Breast epithelium (tissue), 4 donors: ENCODE measurements around the gene SYVN1. TPM values are rescaled to one million over a fixed set of nuclear protein-coding genes. Genes with fewer than 3 reads are reported as not detected.

ENCODE experiments used
- DNase-seq, 2 donors: peaks; one replicate each; pipeline ENCODE4 v3.0.0-alpha.2; 2019; ENCODE audit warnings: low spot score in 2 of 2
- H3K27ac ChIP-seq, 2 donors: fragments of 200-600 bp; sonication (generic) in 1 of 2; one replicate each; pipeline ENCODE4 v1.5.1; 2016 to 2019; ENCODE audit warnings: mild to moderate bottlenecking in 1 of 2
- H3K27me3 ChIP-seq, 2 donors: fragments of 200-600 bp; sonication (generic) in 1 of 2; one replicate each; pipeline versions ENCODE4 v1.5.1 to v1.6.0; 2017 to 2019; ENCODE audit warnings: control low read depth in 1 of 2, mild to moderate bottlenecking in 1 of 2
- H3K36me3 ChIP-seq: fragments of 200-600 bp; one replicate; pipeline ENCODE4 v1.5.1; 2019
- H3K4me1 ChIP-seq, 2 donors: fragments of 200-600 bp; sonication (generic); one replicate each; pipeline ENCODE4 v1.5.1; 2016 to 2019; ENCODE audit warnings: control low read depth in 1 of 2
- H3K4me3 ChIP-seq, 3 donors: fragments of 200-600 bp; sonication (generic); 1 replicate in 2 of 3; 2 replicates in 1 of 3; pipeline ENCODE4 v1.5.1; 2016 to 2019; ENCODE audit warnings: mild to moderate bottlenecking in 3 of 3, moderate library complexity in 2 of 3
- H3K9me3 ChIP-seq, 2 donors: fragments of 200-600 bp; sonication (generic) in 1 of 2; one replicate each; pipeline ENCODE4 v1.5.1; 2016 to 2019; ENCODE audit warnings: control low read depth in 1 of 2
- POLR2A ChIP-seq: fragments of 450-650 bp; IDR thresholded peaks from one replicate; pipeline ENCODE4 v1.6.1; 2016; ENCODE audit warnings: antibody characterized with exemption, mild to moderate bottlenecking, moderate library complexity
- POLR2AphosphoS5 ChIP-seq, 3 donors: sonication (generic); formaldehyde crosslinking; IDR thresholded peaks; one replicate each; pipeline ENCODE4 v1.6.1; 2017; ENCODE audit warnings: antibody characterized with exemption in 3 of 3
- intact Hi-C: fragments of 100-400 bp; cut with DNase I; formaldehyde crosslinking; loops from one replicate; pipeline ENCODE4 v1.15.1; 2023; ENCODE audit warnings: low total_unique reads
- total RNA-seq, 3 donors: library from RNA; depleted of rRNA; stranded (reverse); fragments of >200 nt; gene quantifications; one replicate each; pipeline ENCODE4 v1.1.0, GENCODE V29; 2016
- TF ChIP-seq, protein P1 (sequence below), 3 donors: fragments of 450-650 bp; IDR thresholded peaks; one replicate each; pipeline ENCODE4 v1.5.1; 2016 to 2017; ENCODE audit warnings: antibody characterized with exemption in 3 of 3, mild to moderate bottlenecking in 3 of 3, moderate library complexity in 3 of 3

SYVN1 gene
- total RNA-seq, 3 donors from 2014 or later = 25.8 to 31.7 (median 27.2) TPM

- Histone ChIP-seq H3K4me3 (no peak overlapping the region), H3K9me3 (no peaks in the 10 kb centered on the region), H3K4me1 (peaks cover 0 to 10% of the 10 kb centered on the region in 2 donors), H3K36me3 (no peaks in the 10 kb centered on the region), H3K27me3 (no peaks in the 10 kb centered on the region), H3K27ac (peak overlapping the region; percentile 50 to 54)
- TF ChIP-seq POLR2A = no peak
- TF ChIP-seq, protein P1, sequence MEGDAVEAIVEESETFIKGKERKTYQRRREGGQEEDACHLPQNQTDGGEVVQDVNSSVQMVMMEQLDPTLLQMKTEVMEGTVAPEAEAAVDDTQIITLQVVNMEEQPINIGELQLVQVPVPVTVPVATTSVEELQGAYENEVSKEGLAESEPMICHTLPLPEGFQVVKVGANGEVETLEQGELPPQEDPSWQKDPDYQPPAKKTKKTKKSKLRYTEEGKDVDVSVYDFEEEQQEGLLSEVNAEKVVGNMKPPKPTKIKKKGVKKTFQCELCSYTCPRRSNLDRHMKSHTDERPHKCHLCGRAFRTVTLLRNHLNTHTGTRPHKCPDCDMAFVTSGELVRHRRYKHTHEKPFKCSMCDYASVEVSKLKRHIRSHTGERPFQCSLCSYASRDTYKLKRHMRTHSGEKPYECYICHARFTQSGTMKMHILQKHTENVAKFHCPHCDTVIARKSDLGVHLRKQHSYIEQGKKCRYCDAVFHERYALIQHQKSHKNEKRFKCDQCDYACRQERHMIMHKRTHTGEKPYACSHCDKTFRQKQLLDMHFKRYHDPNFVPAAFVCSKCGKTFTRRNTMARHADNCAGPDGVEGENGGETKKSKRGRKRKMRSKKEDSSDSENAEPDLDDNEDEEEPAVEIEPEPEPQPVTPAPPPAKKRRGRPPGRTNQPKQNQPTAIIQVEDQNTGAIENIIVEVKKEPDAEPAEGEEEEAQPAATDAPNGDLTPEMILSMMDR (IDR thresholded peaks at IDR 0.05) = peak in 1 of 3 donors; percentile 25
- no peak for TF ChIP-seq POLR2AphosphoS5 (IDR thresholded peaks at IDR 0.05)
- intact Hi-C loops = no loop called here
- DNase-seq = no peak
Observed at GRCh38 chr11:65100674-65101350, 33.5 kb downstream of the SYVN1 start.

GRCh38 chr11:65096926-65097325 is 37.4 kb downstream of the SYVN1 start:
- peak overlapping the region; percentile 96 for H3K27ac ChIP-seq
- no peaks in the 10 kb centered on the region for H3K36me3 ChIP-seq
- intact Hi-C loops = no loop called here
- no peaks in the 10 kb centered on the region for H3K27me3 ChIP-seq
- peaks cover 0 to 5% of the 10 kb centered on the region in 2 donors for H3K4me1 ChIP-seq
- DNase-seq = no peak
- H3K9me3 ChIP-seq = no peaks in the 10 kb centered on the region
- H3K4me3 ChIP-seq = peak overlapping the region; percentile 84 to 91 (median 86)
- no peak for TF ChIP-seq POLR2AphosphoS5 (IDR thresholded peaks at IDR 0.05)
- TF ChIP-seq, protein P1 (IDR thresholded peaks at IDR 0.05) = no peak
- TF ChIP-seq POLR2A = no peak

DNA sequence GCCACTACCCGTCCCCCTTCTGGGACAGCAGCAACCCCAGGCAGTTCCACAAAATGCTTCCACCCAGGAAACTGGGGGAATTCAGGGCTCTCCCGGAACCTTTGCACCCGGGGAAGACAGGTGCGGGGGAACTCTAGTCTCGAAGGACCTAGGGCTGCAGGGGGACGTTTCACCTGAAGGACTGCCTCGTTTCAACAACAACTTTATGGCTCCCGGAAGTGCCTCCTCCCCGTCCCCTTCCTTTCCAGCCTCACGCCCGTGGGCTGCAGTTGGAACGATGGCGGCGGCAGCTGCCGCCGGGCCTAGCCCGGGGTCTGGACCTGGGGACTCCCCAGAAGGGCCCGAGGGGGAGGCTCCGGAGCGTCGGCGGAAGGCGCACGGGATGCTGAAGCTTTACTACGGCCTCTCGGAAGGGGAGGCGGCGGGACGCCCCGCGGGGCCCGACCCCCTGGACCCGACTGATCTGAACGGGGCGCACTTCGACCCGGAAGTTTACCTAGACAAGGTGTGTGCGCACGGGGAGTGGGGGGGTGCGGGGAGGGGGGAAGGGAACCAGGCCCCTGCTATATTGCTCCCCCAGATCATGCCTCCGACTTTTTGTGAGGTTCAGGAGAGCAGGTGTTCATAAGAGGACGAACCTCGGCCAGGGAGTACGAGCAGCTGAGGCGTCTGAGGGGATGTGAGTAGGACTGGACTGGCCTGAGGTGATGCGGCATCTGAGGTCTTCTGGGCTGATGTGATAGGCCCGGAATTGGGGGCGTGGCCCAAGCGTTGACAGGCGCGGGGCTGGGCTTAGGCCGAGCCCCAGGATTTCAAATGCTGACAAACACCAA is 38.1 kb downstream of the SYVN1 start, which contains the start of gene VPS51:
Gene VPS51, plus strand, starts transcription at position 241 of the 833 bp plus-strand sequence. Its CDS starts 37 bp downstream, at position 278.
- no peaks in the 10 kb centered on the region for H3K9me3 ChIP-seq
- H3K4me3 ChIP-seq = peak within 1 kb of the TSS; percentile 84 to 91 (median 86)
- peak; percentile 84 to 89 for DNase-seq
- H3K36me3 ChIP-seq = no peaks in the 10 kb centered on the region
- H3K4me1 ChIP-seq = peaks cover 0 to 5% of the 10 kb centered on the region in 2 donors
- TF ChIP-seq POLR2AphosphoS5 (IDR thresholded peaks at IDR 0.05) (peak; percentile 77 to 96 (median 94)), POLR2A (no peak)
- TF ChIP-seq, protein P1 (IDR thresholded peaks at IDR 0.05) = peak in 1 of 3 donors; percentile 21
- intact Hi-C loops = no loop called here
- H3K27me3 ChIP-seq = no peaks in the 10 kb centered on the region
- peak within 1 kb of the TSS; percentile 96 for H3K27ac ChIP-seq

- Histone ChIP-seq H3K4me1 (peaks cover 0 to 5% of the 10 kb centered on the region in 2 donors), H3K9me3 (no peaks in the 10 kb centered on the region), H3K27ac (peak overlapping the region; percentile 96), H3K27me3 (no peaks in the 10 kb centered on the region), H3K36me3 (no peaks in the 10 kb centered on the region), H3K4me3 (peak overlapping the region in 2 of 3 donors; percentile 86 to 91)
- intact Hi-C loops = no loop called here
- no peak for TF ChIP-seq POLR2A
- TF ChIP-seq POLR2AphosphoS5 (IDR thresholded peaks at IDR 0.05) = no peak
- TF ChIP-seq, protein P1 (IDR thresholded peaks at IDR 0.05) = no peak
- no peak for DNase-seq
Observed at GRCh38 chr11:65095427-65095826, 38.9 kb downstream of the SYVN1 start.
